Skeletal muscle tissue (tissue), 4 donors: ENCODE data around the gene CTNNBIP1. TPM values are rescaled to one million over a fixed set of nuclear protein-coding genes. Genes with fewer than 3 reads are reported as not detected.

ENCODE experiments used
- H3K27ac ChIP-seq: one replicate; pipeline ENCODE4 v1.7.0; 2013; ENCODE audit warnings: mild to moderate bottlenecking, low read depth, low read length, inconsistent platforms
- H3K27me3 ChIP-seq, 3 donors: one replicate each; pipeline ENCODE4 v1.7.0; 2013; ENCODE audit warnings: low read length in 3 of 3; ENCODE audit not compliant: control insufficient read depth in 3 of 3, insufficient read depth in 3 of 3
- H3K36me3 ChIP-seq, 3 donors: one replicate each; pipeline ENCODE4 v1.7.0; 2013; ENCODE audit warnings: low read length in 3 of 3; ENCODE audit not compliant: control insufficient read depth in 3 of 3, insufficient read depth in 3 of 3
- H3K4me1 ChIP-seq, 3 donors: one replicate each; pipeline ENCODE4 v1.7.0; 2013; ENCODE audit warnings: low read length in 3 of 3, mild to moderate bottlenecking in 3 of 3; ENCODE audit not compliant: control insufficient read depth in 3 of 3, insufficient read depth in 3 of 3
- H3K4me3 ChIP-seq, 3 donors: one replicate each; pipeline ENCODE4 v1.7.0; 2013; ENCODE audit warnings: low read length in 3 of 3
- H3K9ac ChIP-seq, 3 donors: one replicate each; pipeline ENCODE4 v1.7.0; 2013; ENCODE audit warnings: low read length in 3 of 3, mild to moderate bottlenecking in 3 of 3, moderate library complexity in 2 of 3, low read depth in 1 of 3
- H3K9me3 ChIP-seq, 3 donors: one replicate each; pipeline ENCODE4 v1.7.0; 2013; ENCODE audit warnings: low read length in 3 of 3; ENCODE audit not compliant: control insufficient read depth in 3 of 3
- total RNA-seq: library from RNA; depleted of rRNA; stranded (reverse); fragments of >200 nt; gene quantifications from one replicate; pipeline ENCODE4 v1.2.3, GENCODE V29; 2014
- donor health status: Osteomylitis.

The CTNNBIP1 gene
- total RNA-seq, 1 donor from 2014 or later = 32.4 TPM

GRCh38 chr1:9827558-9828185 is 82.4 kb downstream of the CTNNBIP1 start:
- no peaks in the 10 kb centered on the region for H3K36me3 ChIP-seq
- no peak overlapping the region for H3K9ac ChIP-seq
- no peak overlapping the region for H3K4me3 ChIP-seq
- H3K27me3 ChIP-seq = no peaks in the 10 kb centered on the region
- peaks cover 16 to 20% (median 18%) of the 10 kb centered on the region in 3 donors for H3K4me1 ChIP-seq
- H3K27ac ChIP-seq = no peak overlapping the region
- H3K9me3 ChIP-seq = no peaks in the 10 kb centered on the region

- Histone ChIP-seq H3K36me3 (no peaks in the 10 kb centered on the region), H3K4me3 (no peak overlapping the region), H3K9ac (no peak overlapping the region), H3K27ac (no peak overlapping the region), H3K4me1 (peaks cover 24 to 30% (median 27%) of the 10 kb centered on the region in 3 donors), H3K9me3 (no peaks in the 10 kb centered on the region), H3K27me3 (no peaks in the 10 kb centered on the region)
Observed at GRCh38 chr1:9826616-9827015, 83.5 kb downstream of the CTNNBIP1 start.

- Histone ChIP-seq H3K4me3 (no peak overlapping the region), H3K9me3 (no peaks in the 10 kb centered on the region), H3K27me3 (no peaks in the 10 kb centered on the region), H3K9ac (no peak overlapping the region), H3K36me3 (no peaks in the 10 kb centered on the region), H3K4me1 (peaks cover 24 to 30% (median 27%) of the 10 kb centered on the region in 3 donors), H3K27ac (peak overlapping the region; percentile 84)
Observed at GRCh38 chr1:9826087-9826486, 84.0 kb downstream of the CTNNBIP1 start.

DNA sequence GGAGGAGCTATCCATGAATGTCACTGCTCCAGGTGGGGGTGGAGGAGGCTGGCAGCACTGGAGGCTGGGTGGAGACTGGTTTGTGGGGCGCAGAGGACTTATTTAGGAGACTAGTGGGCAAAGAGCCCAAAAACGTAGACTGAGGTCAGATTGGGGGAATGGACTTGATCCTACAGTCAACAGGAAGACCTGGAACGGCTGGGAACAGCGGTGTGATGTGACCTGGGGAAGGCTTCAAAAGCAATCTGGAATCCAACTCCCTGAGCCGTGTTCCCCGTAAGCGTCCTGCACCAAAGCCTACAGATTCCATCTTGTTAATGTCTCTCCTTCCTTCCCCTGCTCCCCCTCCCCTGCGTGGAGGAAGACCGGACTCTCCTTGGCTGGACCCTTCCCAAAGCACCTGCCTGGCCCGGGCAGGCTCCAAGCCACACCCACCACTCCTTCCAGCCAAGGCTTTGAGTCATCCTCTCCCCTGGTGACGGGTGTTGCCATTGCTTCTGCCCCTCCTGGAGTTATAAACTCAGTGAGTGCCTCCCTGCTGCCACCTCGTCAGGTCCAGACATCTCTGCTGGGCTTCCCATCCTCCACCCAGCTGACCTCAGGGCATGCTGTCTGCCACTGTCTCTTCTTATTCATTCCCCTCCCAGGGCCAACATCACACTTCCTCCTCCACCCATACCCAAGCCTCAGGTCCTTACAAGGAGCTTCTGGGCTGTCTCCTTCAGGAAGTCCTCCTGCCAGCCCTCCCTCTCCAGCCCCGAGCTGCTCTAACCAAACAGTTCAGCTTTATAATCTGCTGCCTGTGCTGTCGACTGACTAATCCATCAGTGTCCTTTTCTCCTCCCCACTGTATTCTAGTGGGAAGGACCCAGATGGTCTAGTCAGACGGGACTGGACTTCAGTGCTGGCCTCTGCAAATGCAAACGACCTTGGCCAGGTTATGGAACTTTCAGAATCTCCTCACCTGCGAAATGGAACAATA is 84.7 kb downstream of the CTNNBIP1 start:
- H3K27ac ChIP-seq = peak overlapping the region; percentile 84
- H3K9ac ChIP-seq = peak overlapping the region in 1 of 3 donors; percentile 40
- H3K9me3 ChIP-seq = no peaks in the 10 kb centered on the region
- no peaks in the 10 kb centered on the region for H3K36me3 ChIP-seq
- H3K4me1 ChIP-seq = peaks cover 24 to 30% (median 27%) of the 10 kb centered on the region in 3 donors
- H3K27me3 ChIP-seq = no peaks in the 10 kb centered on the region
- peak overlapping the region; percentile 35 to 77 (median 75) for H3K4me3 ChIP-seq

GRCh38 chr1:9824702-9825089 is 85.4 kb downstream of the CTNNBIP1 start:
- Histone ChIP-seq H3K27me3 (no peaks in the 10 kb centered on the region), H3K4me1 (peaks cover 24 to 30% (median 27%) of the 10 kb centered on the region in 3 donors), H3K27ac (peak overlapping the region; percentile 84), H3K4me3 (peak overlapping the region; percentile 54 to 77 (median 75)), H3K9me3 (no peaks in the 10 kb centered on the region), H3K9ac (peak overlapping the region in 2 of 3 donors; percentile 66 to 79), H3K36me3 (no peaks in the 10 kb centered on the region)

DNA sequence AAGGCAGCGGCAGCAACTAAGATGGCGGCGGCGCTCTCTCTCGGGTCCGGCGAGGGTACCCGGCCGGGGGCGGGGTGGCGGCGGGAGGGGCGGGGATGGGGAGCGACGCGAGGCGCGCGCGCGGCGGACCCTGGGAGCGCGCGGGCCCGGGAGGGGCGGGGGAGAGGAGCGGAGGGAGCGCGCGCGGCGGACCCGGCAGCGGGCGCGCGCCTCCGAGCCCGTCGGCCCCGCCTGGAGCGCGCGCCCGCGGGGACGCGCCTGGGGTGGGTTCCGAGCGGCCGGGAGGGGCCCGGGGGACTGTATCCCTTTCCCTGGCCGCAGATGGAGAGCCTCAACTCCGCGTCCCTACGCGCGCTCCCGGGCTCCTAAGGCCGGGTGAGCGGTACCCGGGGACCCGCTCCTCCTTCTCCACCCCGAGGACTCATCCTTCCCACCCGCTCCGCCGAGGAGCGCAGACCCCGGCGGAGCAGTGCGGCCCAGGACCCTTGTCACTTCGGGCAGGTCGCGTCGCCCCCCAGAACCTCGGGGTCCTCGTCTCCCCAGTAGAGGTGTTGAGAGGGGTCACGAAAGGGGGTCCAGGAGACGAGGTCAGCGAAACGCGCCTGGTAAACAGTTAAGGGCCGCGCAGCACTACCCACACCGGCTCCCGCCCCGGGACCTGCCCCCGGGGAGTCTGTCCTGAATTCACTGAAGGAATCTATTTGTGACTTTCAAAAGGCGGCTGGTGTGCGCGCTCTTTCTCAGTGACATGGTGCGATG is 85.9 kb downstream of the CTNNBIP1 start, which contains the start of gene CLSTN1:
Gene CLSTN1 (minus strand): TSS at position 23 of the 759 bp plus-strand sequence. CDS start 232 bp downstream, outside the sequence.
- Histone ChIP-seq H3K27me3 (no peaks in the 10 kb centered on the region), H3K9me3 (no peaks in the 10 kb centered on the region), H3K9ac (peak within 1 kb of the TSS; percentile 72 to 84 (median 77)), H3K4me1 (peaks cover 24 to 30% (median 27%) of the 10 kb centered on the region in 3 donors), H3K4me3 (peak within 1 kb of the TSS; percentile 79 to 96 (median 85)), H3K27ac (peak within 1 kb of the TSS; percentile 84), H3K36me3 (no peaks in the 10 kb centered on the region)

- Histone ChIP-seq H3K9ac (peak overlapping the region in 1 of 3 donors; percentile 84), H3K27ac (peak overlapping the region; percentile 15)
Observed at GRCh38 chr1:9823693-9823942, 86.5 kb downstream of the CTNNBIP1 start.

DNA sequence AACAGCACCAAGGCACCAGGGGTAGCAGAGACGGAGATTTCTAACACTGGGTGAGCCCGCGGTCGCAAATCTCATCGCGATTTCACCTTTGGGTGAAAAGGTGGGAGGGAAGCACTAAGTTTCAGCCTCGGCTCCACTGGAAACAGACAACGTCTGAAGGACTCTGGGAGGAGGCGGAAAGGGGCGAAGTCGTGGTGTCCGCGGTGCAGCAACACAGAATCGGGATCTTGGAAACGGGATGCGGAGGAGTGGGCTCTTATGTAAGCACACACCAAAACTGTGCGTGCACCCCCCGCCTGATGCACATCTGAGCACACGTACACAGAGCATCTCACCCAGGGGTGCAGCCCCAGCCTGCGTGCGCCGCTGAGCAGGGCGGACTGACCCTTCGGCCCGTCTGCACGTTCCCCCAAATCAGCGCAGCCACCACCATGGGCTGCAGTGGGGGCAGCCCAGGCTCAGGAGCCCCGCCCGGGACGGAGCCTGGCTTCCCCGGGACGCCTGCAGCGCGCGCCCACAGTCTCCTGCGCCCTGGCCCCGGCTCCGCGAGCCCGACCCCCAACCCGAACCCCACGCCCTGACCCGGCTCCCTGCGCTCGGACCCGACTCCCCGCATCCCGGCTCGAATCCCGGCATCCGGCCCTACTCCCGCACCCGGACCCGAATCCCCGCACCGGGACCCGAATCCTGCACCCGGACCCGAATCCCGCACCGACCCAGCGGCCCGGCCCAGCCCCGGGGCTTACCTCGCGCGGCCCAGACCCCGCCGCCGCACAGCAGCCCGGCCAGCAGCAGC is 87.0 kb downstream of the CTNNBIP1 start:
- H3K9me3 ChIP-seq = no peaks in the 10 kb centered on the region
- H3K27ac ChIP-seq = peak overlapping the region; percentile 15
- no peaks in the 10 kb centered on the region for H3K36me3 ChIP-seq
- H3K27me3 ChIP-seq = no peaks in the 10 kb centered on the region
- peak overlapping the region; percentile 79 to 96 (median 85) for H3K4me3 ChIP-seq
- H3K9ac ChIP-seq = peak overlapping the region; percentile 72 to 84 (median 77)
- H3K4me1 ChIP-seq = peaks cover 24 to 30% (median 27%) of the 10 kb centered on the region in 3 donors

More at GRCh38 chr1:9823693-9823942, 86.5 kb downstream of the CTNNBIP1 start:
- Histone ChIP-seq H3K9me3 (no peaks in the 10 kb centered on the region), H3K4me3 (peak overlapping the region in 2 of 3 donors; percentile 85 to 96), H3K27me3 (no peaks in the 10 kb centered on the region), H3K36me3 (no peaks in the 10 kb centered on the region), H3K4me1 (peaks cover 24 to 30% (median 27%) of the 10 kb centered on the region in 3 donors)

DNA sequence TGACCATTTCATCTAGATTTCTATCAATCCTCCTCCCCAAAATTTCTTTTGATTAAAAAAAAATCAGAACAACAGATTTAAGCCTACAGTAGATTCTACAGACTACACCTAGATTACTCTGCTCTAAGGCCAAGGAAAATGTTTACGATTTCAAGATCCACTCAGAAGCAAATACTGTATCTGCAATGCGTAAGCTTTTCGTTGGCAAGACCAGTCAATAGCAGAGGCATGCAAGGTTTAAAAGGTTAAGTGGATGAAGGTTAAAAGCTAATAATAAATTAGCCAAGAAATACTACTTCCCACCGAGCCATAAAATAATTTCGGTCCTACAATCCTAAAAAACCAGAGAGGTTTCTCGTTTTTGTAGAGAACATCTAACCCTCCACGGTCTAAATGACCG is 87.6 kb downstream of the CTNNBIP1 start:
- no peaks in the 10 kb centered on the region for H3K9me3 ChIP-seq
- H3K4me3 ChIP-seq = peak overlapping the region; percentile 79 to 96 (median 85)
- no peak overlapping the region for H3K27ac ChIP-seq

More for the DNA sequence above, 87.6 kb downstream of the CTNNBIP1 start:
- Histone ChIP-seq H3K36me3 (no peaks in the 10 kb centered on the region), H3K27me3 (no peaks in the 10 kb centered on the region), H3K9ac (peak overlapping the region; percentile 72 to 84 (median 77)), H3K4me1 (peaks cover 24 to 30% (median 27%) of the 10 kb centered on the region in 3 donors)
